GM21447 (cell line): Measurements from ENCODE around the gene ZNF213.

Experiments
- ATAC-seq: cut with Tn5 transposase; IDR thresholded peaks from one replicate; pipeline ENCODE4 v1.9.1; 2021; ENCODE audit not compliant: unreplicated experiment

Gene ZNF213

DNA sequence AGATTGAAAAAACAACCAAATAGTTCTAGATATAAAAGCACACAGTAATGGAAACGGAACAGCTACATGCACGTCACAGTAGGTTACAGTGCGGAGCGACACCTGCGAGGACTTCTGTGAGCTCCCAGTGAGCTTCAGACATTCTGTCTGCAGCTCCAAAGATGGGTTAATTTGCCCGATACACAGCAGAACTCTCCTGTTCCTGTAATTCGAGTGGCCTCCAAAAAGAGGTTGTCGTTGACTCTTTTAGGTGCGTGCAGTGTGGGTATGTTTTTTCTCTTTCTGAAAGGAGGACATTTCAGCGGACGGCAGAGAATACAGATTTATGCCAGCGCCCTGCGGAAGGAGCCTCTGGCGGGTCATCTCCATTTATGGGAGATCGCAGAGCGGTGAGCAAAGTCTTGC is 56.1 kb downstream of the ZNF213 start:
- ATAC-seq = no peak
